Measurements from ENCODE around the gene PIGO.
A peak's percentile ranks its signal among the peaks of the same experiment; 100 is the strongest.

DNA sequence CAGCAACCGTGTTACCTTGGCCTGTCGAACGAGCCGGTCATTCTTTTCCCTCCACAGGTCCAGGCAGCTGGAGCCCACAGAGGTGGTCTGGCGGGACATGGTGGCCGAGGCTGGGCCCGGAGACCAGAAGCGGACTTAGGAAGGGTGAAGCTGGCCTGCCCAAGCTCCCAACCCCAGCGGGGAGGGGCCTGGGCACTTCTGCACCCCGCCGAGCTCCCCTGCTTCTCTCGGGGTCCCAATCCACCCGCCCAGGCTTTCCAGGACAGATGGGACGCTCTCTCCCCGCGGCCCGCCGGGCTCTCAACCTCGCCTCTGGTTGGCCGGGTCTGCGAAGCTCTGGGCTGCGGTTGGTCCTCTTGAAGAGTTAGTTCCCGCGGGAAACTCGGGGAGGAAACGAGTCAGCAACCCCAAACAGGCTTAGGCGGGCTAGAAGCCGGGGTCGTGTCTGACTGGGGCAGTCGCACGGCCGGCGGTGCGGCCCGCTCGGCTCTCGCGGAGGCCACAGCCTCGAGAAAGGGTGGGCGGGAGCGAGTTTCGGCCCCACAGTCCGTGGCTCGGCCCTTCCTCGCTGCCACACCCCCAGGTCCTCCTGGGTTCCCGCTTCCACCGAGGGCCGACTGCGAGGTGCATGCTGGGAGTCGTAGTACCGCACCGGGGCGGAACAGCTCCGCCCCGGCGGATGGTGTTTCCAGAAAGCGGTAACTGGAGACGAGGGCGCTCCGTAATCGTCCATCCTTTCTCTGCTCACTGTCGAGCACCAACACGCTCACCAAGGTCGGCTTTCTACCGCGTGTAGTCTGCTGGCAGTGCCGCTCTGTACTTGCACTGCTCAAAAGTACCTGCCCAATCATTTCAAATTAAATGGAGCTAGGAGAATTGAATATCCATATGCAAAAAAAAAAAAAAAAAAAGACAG lies 16.7 kb downstream of the PIGO start, which contains the start of gene FANCG:
- TF ChIP-seq, protein P1, sequence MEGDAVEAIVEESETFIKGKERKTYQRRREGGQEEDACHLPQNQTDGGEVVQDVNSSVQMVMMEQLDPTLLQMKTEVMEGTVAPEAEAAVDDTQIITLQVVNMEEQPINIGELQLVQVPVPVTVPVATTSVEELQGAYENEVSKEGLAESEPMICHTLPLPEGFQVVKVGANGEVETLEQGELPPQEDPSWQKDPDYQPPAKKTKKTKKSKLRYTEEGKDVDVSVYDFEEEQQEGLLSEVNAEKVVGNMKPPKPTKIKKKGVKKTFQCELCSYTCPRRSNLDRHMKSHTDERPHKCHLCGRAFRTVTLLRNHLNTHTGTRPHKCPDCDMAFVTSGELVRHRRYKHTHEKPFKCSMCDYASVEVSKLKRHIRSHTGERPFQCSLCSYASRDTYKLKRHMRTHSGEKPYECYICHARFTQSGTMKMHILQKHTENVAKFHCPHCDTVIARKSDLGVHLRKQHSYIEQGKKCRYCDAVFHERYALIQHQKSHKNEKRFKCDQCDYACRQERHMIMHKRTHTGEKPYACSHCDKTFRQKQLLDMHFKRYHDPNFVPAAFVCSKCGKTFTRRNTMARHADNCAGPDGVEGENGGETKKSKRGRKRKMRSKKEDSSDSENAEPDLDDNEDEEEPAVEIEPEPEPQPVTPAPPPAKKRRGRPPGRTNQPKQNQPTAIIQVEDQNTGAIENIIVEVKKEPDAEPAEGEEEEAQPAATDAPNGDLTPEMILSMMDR (IDR thresholded peaks at IDR 0.05), result no peak
- TF ChIP-seq POLR2AphosphoS5 (IDR thresholded peaks at IDR 0.05; ENCODE audit: insufficient read depth in 1 of 2, low read depth in 1 of 2), result peak; percentile 86 to 95

Data from vagina (tissue), 2 donors.